Ureter (tissue), 1 donor: ENCODE results near the gene ZC3H7B. TPM values are rescaled to one million over a fixed set of nuclear protein-coding genes. Genes with fewer than 3 reads are reported as not detected.

Source experiments
- DNase-seq: peaks from one replicate; pipeline ENCODE4 v3.0.0-alpha.2; 2020; ENCODE audit warnings: low spot score
- total RNA-seq: library from RNA; stranded (reverse); gene quantifications from one replicate; pipeline ENCODE4 v1.2.4, GENCODE V29; 2023
- donor health status: DM: yes; HTN: yes; CAD: no.

ZC3H7B gene
- total RNA-seq, 1 donor from 2014 or later = 65.9 TPM

GRCh38 chr22:41332217-41332939 lies 31.1 kb downstream of the ZC3H7B start:
- no peak for DNase-seq

GRCh38 chr22:41333806-41334205 lies 32.5 kb downstream of the ZC3H7B start:
- DNase-seq = no peak

GRCh38 chr22:41334215-41334614 lies 32.9 kb downstream of the ZC3H7B start:
- DNase-seq = no peak

- no peak for DNase-seq
Observed at GRCh38 chr22:41334951-41335635, 33.8 kb downstream of the ZC3H7B start.

GRCh38 chr22:41338614-41339212 lies 37.4 kb downstream of the ZC3H7B start:
- DNase-seq = no peak

GRCh38 chr22:41339823-41340222 lies 38.5 kb downstream of the ZC3H7B start:
- no peak for DNase-seq

GRCh38 chr22:41340357-41340756 lies 39.0 kb downstream of the ZC3H7B start:
- DNase-seq = no peak

GRCh38 chr22:41341012-41341411 lies 39.7 kb downstream of the ZC3H7B start:
- no peak for DNase-seq

- DNase-seq = no peak
Observed at GRCh38 chr22:41341990-41342389, 40.7 kb downstream of the ZC3H7B start.

GRCh38 chr22:41343300-41343699 lies 42.0 kb downstream of the ZC3H7B start:
- DNase-seq = no peak

- no peak for DNase-seq
Observed at GRCh38 chr22:41343717-41344116, 42.4 kb downstream of the ZC3H7B start.

GRCh38 chr22:41344189-41344788 lies 43.0 kb downstream of the ZC3H7B start:
- DNase-seq = no peak

GRCh38 chr22:41345807-41346335 lies 44.5 kb downstream of the ZC3H7B start:
- DNase-seq = no peak

- DNase-seq = no peak
Observed at GRCh38 chr22:41347066-41347859, 45.9 kb downstream of the ZC3H7B start.

GRCh38 chr22:41348964-41349484 lies 47.7 kb downstream of the ZC3H7B start:
- no peak for DNase-seq

GRCh38 chr22:41350087-41350486 lies 48.8 kb downstream of the ZC3H7B start:
- DNase-seq = no peak

- DNase-seq = no peak
Observed at GRCh38 chr22:41351011-41351410, 49.7 kb downstream of the ZC3H7B start.

- no peak for DNase-seq
Observed at GRCh38 chr22:41352058-41352457, 50.7 kb downstream of the ZC3H7B start.

GRCh38 chr22:41353862-41354575 lies 52.7 kb downstream of the ZC3H7B start:
- DNase-seq = no peak

- no peak for DNase-seq
Observed at GRCh38 chr22:41354979-41355378, 53.7 kb downstream of the ZC3H7B start.

- no peak for DNase-seq
Observed at GRCh38 chr22:41355895-41356294, 54.6 kb downstream of the ZC3H7B start.
